GM12878 (cell line): ENCODE results near the gene NRP1. TPM values are rescaled to one million over a fixed set of nuclear protein-coding genes. Genes with fewer than 3 reads are reported as not detected.

Source experiments
- ATAC-seq: fragments of 200-7000 bp; cut with Tn5 transposase; 3 replicates; pipeline ENCODE4 v1.9.1; 2020; ENCODE audit warnings: mild to moderate bottlenecking, moderate library complexity
- BruUV-seq: library from RNA; stranded (reverse); fragments of 400-500 nt; replicated peaks from 2 replicates; lab custom pipeline; 2021; lab: Mats Ljungman, UMichigan
- CTCF ChIA-PET: fragments of 300-600 bp; sonication (Branson Sonifier 250); formaldehyde crosslinking; extraction: SDS; loops from one replicate; lab custom pipeline; 2021; ENCODE audit warnings: inconsistent platforms; lab: Yijun Ruan, JAX
- POLR2A ChIA-PET: fragments of 350-600 bp; formaldehyde crosslinking; extraction: SDS; loops from one replicate; lab custom pipeline; 2021; ENCODE audit warnings: inconsistent platforms; lab: Charles Lee
- RAD21 ChIA-PET: fragments of 300-600 bp; sonication (Branson Sonifier 250); formaldehyde crosslinking; loops from one replicate; lab custom pipeline; 2023; ENCODE audit warnings: antibody characterized with exemption; ENCODE audit not compliant: unreplicated experiment; lab: Charles Lee
- SMC1A ChIA-PET: fragments of 300-600 bp; sonication (Branson Sonifier 250); formaldehyde crosslinking; loops from one replicate; lab custom pipeline; 2023; ENCODE audit not compliant: unreplicated experiment, uncharacterized antibody; lab: Charles Lee
- DNase-seq: peaks from one replicate; pipeline ENCODE4 v3.0.0-alpha.2; 2011; ENCODE audit warnings: low read depth, low spot score
- FAIRE-seq: peaks from 3 replicates; lab custom pipeline; 2011; peaks lifted over from hg19 to GRCh38; lab: Jason Lieb, UNC
- H2AFZ ChIP-seq: 2 replicates; pipeline ENCODE4 v1.6.0; 2011; ENCODE audit warnings: low read depth, low read length, control low read depth; ENCODE audit not compliant: control insufficient read depth
- H3K27ac ChIP-seq: 2 replicates; pipeline ENCODE4 v1.5.1; 2011; ENCODE audit warnings: control low read depth; ENCODE audit not compliant: control insufficient read depth, insufficient read depth
- H3K27me3 ChIP-seq, 2 experiments: replicated peaks in 1 of 2; 2 replicates each; pipeline versions ENCODE4 v1.6.0 to v1.6.1; 2011; ENCODE audit warnings: low read length in 1 of 2; ENCODE audit not compliant: control insufficient read depth in 2 of 2, insufficient read depth in 2 of 2
- H3K36me3 ChIP-seq, 2 experiments: 2 replicates each; pipeline ENCODE4 v1.5.1; 2011; ENCODE audit warnings: low read length in 1 of 2; ENCODE audit not compliant: control insufficient read depth in 2 of 2, insufficient read depth in 2 of 2
- H3K4me1 ChIP-seq: 2 replicates; pipeline ENCODE4 v1.6.1; 2011; ENCODE audit warnings: mild to moderate bottlenecking, low read length, moderate library complexity, mixed read lengths; ENCODE audit not compliant: control insufficient read depth, insufficient read depth
- H3K4me2 ChIP-seq: 2 replicates; pipeline ENCODE4 v1.6.0; 2011; ENCODE audit warnings: control low read depth; ENCODE audit not compliant: control insufficient read depth, insufficient read depth
- H3K4me3 ChIP-seq: fragments of 200-600 bp; sonication (generic); 2 replicates; pipeline ENCODE4 v1.5.1; 2016
- H3K79me2 ChIP-seq: 2 replicates; pipeline ENCODE4 v1.6.0; 2011; ENCODE audit warnings: low read length; ENCODE audit not compliant: control insufficient read depth, insufficient read depth
- H3K9ac ChIP-seq: 2 replicates; pipeline ENCODE4 v1.8.0; 2011; ENCODE audit warnings: low read length, control low read depth, mixed read lengths; ENCODE audit not compliant: control insufficient read depth, insufficient read depth
- H3K9me3 ChIP-seq: replicated peaks from 3 replicates; pipeline ENCODE4 v1.5.1; 2011; ENCODE audit warnings: mild to moderate bottlenecking, low read length; ENCODE audit not compliant: control insufficient read depth, insufficient read depth
- H4K20me1 ChIP-seq: 2 replicates; pipeline ENCODE4 v1.6.0; 2011; ENCODE audit not compliant: control insufficient read depth, insufficient read depth
- BACH1 ChIP-seq: fragments of 450-650 bp; IDR thresholded peaks from 2 replicates; pipeline ENCODE4 v1.6.1; 2017; ENCODE audit warnings: mild to moderate bottlenecking, borderline replicate concordance
- CBX5 ChIP-seq: sonication (generic); IDR thresholded peaks from 2 replicates; pipeline ENCODE4 v1.6.1; 2016; ENCODE audit warnings: low read depth, moderate library complexity, mild to moderate bottlenecking, inconsistent platforms
- CREM ChIP-seq: IDR thresholded peaks from 2 replicates; pipeline ENCODE4 v1.6.1; 2014; ENCODE audit warnings: antibody characterized with exemption, low read depth
- IRF4 ChIP-seq: IDR thresholded peaks from 2 replicates; pipeline ENCODE4 v1.6.1; 2011; ENCODE audit warnings: low read depth, low read length
- NFYB ChIP-seq: IDR thresholded peaks from 2 replicates; pipeline ENCODE4 v1.6.1; 2011; ENCODE audit warnings: low read depth, mild to moderate bottlenecking, low read length, improper control_type of control experiment, moderate library complexity; ENCODE audit not compliant: insufficient read depth
- PAX5 ChIP-seq: IDR thresholded peaks from 2 replicates; pipeline ENCODE4 v1.6.1; 2011; ENCODE audit warnings: low read depth, low read length, borderline replicate concordance
- POLR2AphosphoS5 ChIP-seq: IDR thresholded peaks from 2 replicates; pipeline ENCODE4 v1.6.1; 2011; ENCODE audit warnings: mild to moderate bottlenecking, low read length, inconsistent platforms
- RAD21 ChIP-seq: IDR thresholded peaks from 2 replicates; pipeline ENCODE4 v1.6.1; 2011; ENCODE audit warnings: mild to moderate bottlenecking, low read depth, low read length, moderate library complexity; ENCODE audit not compliant: insufficient read depth
- SMC3 ChIP-seq: IDR thresholded peaks from 2 replicates; pipeline ENCODE4 v1.6.1; 2011; ENCODE audit warnings: low read length, improper control_type of control experiment, borderline replicate concordance
- SPI1 ChIP-seq: IDR thresholded peaks from 2 replicates; pipeline ENCODE4 v1.6.1; 2011; ENCODE audit warnings: low read depth, mild to moderate bottlenecking, low read length, moderate library complexity, borderline replicate concordance; ENCODE audit not compliant: insufficient read depth
- SREBF1 ChIP-seq: IDR thresholded peaks from 2 replicates; pipeline ENCODE4 v1.6.1; 2012; ENCODE audit warnings: mild to moderate bottlenecking, low read length
- SUPT20H ChIP-seq: IDR thresholded peaks from 2 replicates; pipeline ENCODE4 v1.6.1; 2011; ENCODE audit warnings: low read depth, mild to moderate bottlenecking, low read length, moderate library complexity, borderline replicate concordance; ENCODE audit not compliant: control insufficient read depth
- YY1 ChIP-seq: IDR thresholded peaks from 2 replicates; pipeline ENCODE4 v1.6.1; 2011; ENCODE audit warnings: low read depth, mild to moderate bottlenecking, low read length
- WGBS: methylation state at CpG from one replicate; pipeline ENCODE4 v1.1.6; 2016; ENCODE audit warnings: low lambda C conversion rate; ENCODE audit not compliant: insufficient replicate concordance, insufficient coverage; ENCODE audit errors: missing lambda C conversion rate; 5-methylcytosine and 5-hydroxymethylcytosine counted together
- in situ Hi-C: fragments of 300-500 bp; cut with MboI; formaldehyde crosslinking; loops from 9 replicates; pipeline ENCODE4 v1.14.3; 2018; ENCODE audit warnings: mixed read lengths
- intact Hi-C: fragments of 100-400 bp; cut with micrococcal nuclease; formaldehyde crosslinking; loops from one replicate; pipeline ENCODE4 v1.14.2; 2022; ENCODE audit not compliant: unreplicated experiment
- polyA plus RNA-seq, 11 experiments: library from polyadenylated mRNA; depleted of rRNA in 4 of 11; unstranded in 6 of 11; stranded (reverse) in 5 of 11; fragments of >200 nt; fragmentation: Nextera tagmentation in 4 of 11; fragmentation: Illumina TruSeq in 1 of 11; extraction: Ambion mirVana in 4 of 11; extraction: Trizol in 1 of 11; gene quantifications; 1 replicate in 1 of 11; 2 replicates in 10 of 11; pipeline versions ENCODE4 v1.2.1 to v1.2.3, GENCODE V29; 2011 to 2016; ENCODE audit warnings: inconsistent platforms in 2 of 11, missing spikeins in 2 of 11, low read depth in 1 of 11
- total RNA-seq, 4 experiments: library from RNA; depleted of rRNA in 3 of 4; stranded (reverse); fragments of >200 nt in 3 of 4; fragmentation: Illumina TruSeq in 1 of 4; extraction: Trizol in 1 of 4; gene quantifications; 2 replicates each; pipeline versions ENCODE4 v1.2.1 to v1.2.3, GENCODE V29; 2013 to 2021
- TF ChIP-seq, protein P1 (sequence below), 3 experiments: IDR thresholded peaks in 2 of 3; conservative IDR thresholded peaks in 1 of 3; 2 replicates each; pipeline ENCODE4 v1.5.1; 2011; ENCODE audit warnings: low read depth in 3 of 3, low read length in 3 of 3, mild to moderate bottlenecking in 3 of 3, control low read depth in 2 of 3, moderate library complexity in 2 of 3, inconsistent platforms in 1 of 3, mixed read lengths in 1 of 3; ENCODE audit not compliant: control insufficient read depth in 2 of 3, insufficient read depth in 1 of 3; ENCODE audit errors: extremely low read depth in 1 of 3
- TF ChIP-seq, protein P2 (sequence below): fragments of 450-650 bp; IDR thresholded peaks from 2 replicates; pipeline ENCODE4 v1.6.1; 2016; ENCODE audit warnings: mild to moderate bottlenecking, moderate library complexity, borderline replicate concordance

The NRP1 gene
- total and polyA plus RNA-seq, 10 of the 15 experiments (the other 5 are each of a cell fraction or from before 2014, with no cell fraction given), result 0.11 to 12.1 (median 0.52) TPM

DNA sequence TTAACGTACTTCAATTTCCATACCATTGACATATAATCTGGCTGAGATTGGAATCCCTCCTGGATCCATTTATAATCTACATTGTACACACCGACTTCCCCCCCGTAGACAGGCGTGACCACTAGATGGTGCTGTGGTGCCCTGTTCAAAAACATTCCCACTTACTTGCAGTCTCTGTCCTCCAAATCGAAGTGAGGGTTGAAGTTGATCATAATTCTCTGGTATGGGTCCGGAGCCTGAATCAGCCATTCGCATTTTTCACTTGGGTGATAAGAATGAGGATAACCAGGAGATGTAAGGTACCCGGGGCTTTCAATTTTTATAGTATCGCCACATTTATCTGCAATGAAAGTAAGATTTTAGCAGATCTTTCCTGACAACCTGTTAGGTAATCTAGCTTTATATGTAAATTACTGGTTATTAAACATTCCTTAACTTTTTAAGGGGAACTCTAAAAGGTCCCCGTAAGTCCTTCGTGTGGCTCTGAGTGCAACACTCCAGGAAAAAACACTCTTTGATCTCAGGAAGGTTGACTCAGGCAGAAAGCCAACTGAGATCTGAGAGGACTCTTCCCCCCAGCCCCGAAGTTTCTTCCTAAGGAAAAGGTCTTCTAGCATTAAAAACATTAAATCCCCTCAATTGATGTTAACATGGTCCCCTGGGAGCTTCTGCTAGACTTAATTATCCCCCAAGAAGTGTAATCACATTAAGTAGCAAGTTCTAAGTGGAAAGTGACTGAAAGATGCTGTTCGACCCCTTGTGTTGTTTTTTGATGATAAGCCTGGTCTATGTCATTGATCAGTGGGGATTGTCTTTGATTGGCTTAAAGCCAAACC is 3.7 kb downstream of the NRP1 start:
- in situ Hi-C loops (loop anchor here (5.0 to 10.0 kb wide), 2 partner anchors 1194 to 1307 kb away; no protein-coding TSS in a partner anchor), intact Hi-C loops (loop anchor here (1.0 to 10.0 kb wide), 5 partner anchors 138 to 1308 kb away; no protein-coding TSS in a partner anchor)
- ATAC-seq (peak; percentile 70), DNase-seq (peak; percentile 13), FAIRE-seq (peak; percentile 88)
- Histone ChIP-seq H3K27ac (no peak overlapping the region), H3K4me2 (no peak overlapping the region), H3K9me3 (no peaks in the 10 kb centered on the region), H3K79me2 (no peaks in the 10 kb centered on the region), H3K27me3 (peaks cover 3% of the 10 kb centered on the region in 2 experiments; a peak in 2 of 4 replicates), H2AFZ (no peak overlapping the region), H3K36me3 (no peaks in the 10 kb centered on the region), H3K4me3 (no peak overlapping the region), H4K20me1 (no peaks in the 10 kb centered on the region), H3K9ac (no peak overlapping the region), H3K4me1 (no peaks in the 10 kb centered on the region)
- BruUV-seq, result no TSS peak
- CTCF ChIA-PET, result interaction anchor here (0.6 to 5.6 kb wide), 14 partner anchors 13 to 1307 kb away, joined by 3 to 81 read pairs (median 4); no protein-coding TSS in a partner anchor
- WGBS, result 12% methylated on average over 13 of the region's 13 CpGs
- RAD21 ChIA-PET, result interaction anchor here (0.6 to 4.0 kb wide), 22 partner anchors 12 to 1308 kb away, joined by 3 to 26 read pairs (median 4); no protein-coding TSS in a partner anchor
- POLR2A ChIA-PET, result interaction anchor here (0.6 kb wide), 1 partner anchor 435 kb away, joined by 3 read pairs; no protein-coding TSS in a partner anchor
- SMC1A ChIA-PET, result interaction anchor here (0.7 to 5.7 kb wide), 29 partner anchors 11 to 1310 kb away, joined by 3 to 52 read pairs (median 4); no protein-coding TSS in a partner anchor
- no peak for TF ChIP-seq SUPT20H
- TF ChIP-seq SMC3, result peak; percentile 67; the same call in 1 of the 2 replicates
- TF ChIP-seq YY1, result peak; percentile 37; the same call in 1 of the 2 replicates
- no peak for TF ChIP-seq BACH1
- TF ChIP-seq RAD21, result peak; percentile 87
- no peak for TF ChIP-seq CBX5
- TF ChIP-seq SREBF1, result no peak
- TF ChIP-seq, protein P1, sequence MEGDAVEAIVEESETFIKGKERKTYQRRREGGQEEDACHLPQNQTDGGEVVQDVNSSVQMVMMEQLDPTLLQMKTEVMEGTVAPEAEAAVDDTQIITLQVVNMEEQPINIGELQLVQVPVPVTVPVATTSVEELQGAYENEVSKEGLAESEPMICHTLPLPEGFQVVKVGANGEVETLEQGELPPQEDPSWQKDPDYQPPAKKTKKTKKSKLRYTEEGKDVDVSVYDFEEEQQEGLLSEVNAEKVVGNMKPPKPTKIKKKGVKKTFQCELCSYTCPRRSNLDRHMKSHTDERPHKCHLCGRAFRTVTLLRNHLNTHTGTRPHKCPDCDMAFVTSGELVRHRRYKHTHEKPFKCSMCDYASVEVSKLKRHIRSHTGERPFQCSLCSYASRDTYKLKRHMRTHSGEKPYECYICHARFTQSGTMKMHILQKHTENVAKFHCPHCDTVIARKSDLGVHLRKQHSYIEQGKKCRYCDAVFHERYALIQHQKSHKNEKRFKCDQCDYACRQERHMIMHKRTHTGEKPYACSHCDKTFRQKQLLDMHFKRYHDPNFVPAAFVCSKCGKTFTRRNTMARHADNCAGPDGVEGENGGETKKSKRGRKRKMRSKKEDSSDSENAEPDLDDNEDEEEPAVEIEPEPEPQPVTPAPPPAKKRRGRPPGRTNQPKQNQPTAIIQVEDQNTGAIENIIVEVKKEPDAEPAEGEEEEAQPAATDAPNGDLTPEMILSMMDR (IDR thresholded peaks at IDR 0.05 in 2 of 3, conservative IDR thresholded peaks at IDR 0.05 in 1 of 3; ENCODE audit: control insufficient read depth in 2 of 3, extremely low read depth in 1 of 3, insufficient read depth in 1 of 3, low read depth in 3 of 3, low read length in 3 of 3), result peak; percentile 77 to 88 (median 87)
- no peak for TF ChIP-seq CREM
- peak; percentile 57; the same call in 1 of the 2 replicates for TF ChIP-seq SPI1
- TF ChIP-seq, protein P2, sequence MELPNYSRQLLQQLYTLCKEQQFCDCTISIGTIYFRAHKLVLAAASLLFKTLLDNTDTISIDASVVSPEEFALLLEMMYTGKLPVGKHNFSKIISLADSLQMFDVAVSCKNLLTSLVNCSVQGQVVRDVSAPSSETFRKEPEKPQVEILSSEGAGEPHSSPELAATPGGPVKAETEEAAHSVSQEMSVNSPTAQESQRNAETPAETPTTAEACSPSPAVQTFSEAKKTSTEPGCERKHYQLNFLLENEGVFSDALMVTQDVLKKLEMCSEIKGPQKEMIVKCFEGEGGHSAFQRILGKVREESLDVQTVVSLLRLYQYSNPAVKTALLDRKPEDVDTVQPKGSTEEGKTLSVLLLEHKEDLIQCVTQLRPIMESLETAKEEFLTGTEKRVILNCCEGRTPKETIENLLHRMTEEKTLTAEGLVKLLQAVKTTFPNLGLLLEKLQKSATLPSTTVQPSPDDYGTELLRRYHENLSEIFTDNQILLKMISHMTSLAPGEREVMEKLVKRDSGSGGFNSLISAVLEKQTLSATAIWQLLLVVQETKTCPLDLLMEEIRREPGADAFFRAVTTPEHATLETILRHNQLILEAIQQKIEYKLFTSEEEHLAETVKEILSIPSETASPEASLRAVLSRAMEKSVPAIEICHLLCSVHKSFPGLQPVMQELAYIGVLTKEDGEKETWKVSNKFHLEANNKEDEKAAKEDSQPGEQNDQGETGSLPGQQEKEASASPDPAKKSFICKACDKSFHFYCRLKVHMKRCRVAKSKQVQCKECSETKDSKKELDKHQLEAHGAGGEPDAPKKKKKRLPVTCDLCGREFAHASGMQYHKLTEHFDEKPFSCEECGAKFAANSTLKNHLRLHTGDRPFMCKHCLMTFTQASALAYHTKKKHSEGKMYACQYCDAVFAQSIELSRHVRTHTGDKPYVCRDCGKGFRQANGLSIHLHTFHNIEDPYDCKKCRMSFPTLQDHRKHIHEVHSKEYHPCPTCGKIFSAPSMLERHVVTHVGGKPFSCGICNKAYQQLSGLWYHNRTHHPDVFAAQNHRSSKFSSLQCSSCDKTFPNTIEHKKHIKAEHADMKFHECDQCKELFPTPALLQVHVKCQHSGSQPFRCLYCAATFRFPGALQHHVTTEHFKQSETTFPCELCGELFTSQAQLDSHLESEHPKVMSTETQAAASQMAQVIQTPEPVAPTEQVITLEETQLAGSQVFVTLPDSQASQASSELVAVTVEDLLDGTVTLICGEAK, result no peak
- no peak for TF ChIP-seq POLR2AphosphoS5
- no peak for TF ChIP-seq PAX5
- TF ChIP-seq IRF4, result 0 out of 2 replicates have a peak, but pooled peaks have one; percentile 20
- TF ChIP-seq NFYB, result no peak
